GM12878 (cell line): Measurements from ENCODE around the gene BORCS5. TPM values are rescaled to one million over a fixed set of nuclear protein-coding genes. Genes with fewer than 3 reads are reported as not detected.

Experiments used
- ATAC-seq: fragments of 200-7000 bp; cut with Tn5 transposase; 3 replicates; pipeline ENCODE4 v1.9.1; 2020; ENCODE audit warnings: mild to moderate bottlenecking, moderate library complexity
- BruUV-seq: library from RNA; stranded (reverse); fragments of 400-500 nt; replicated peaks from 2 replicates; lab custom pipeline; 2021; lab: Mats Ljungman, UMichigan
- CTCF ChIA-PET: fragments of 300-600 bp; sonication (Branson Sonifier 250); formaldehyde crosslinking; extraction: SDS; loops from one replicate; lab custom pipeline; 2021; ENCODE audit warnings: inconsistent platforms; lab: Yijun Ruan, JAX
- POLR2A ChIA-PET: fragments of 350-600 bp; formaldehyde crosslinking; extraction: SDS; loops from one replicate; lab custom pipeline; 2021; ENCODE audit warnings: inconsistent platforms; lab: Charles Lee
- RAD21 ChIA-PET: fragments of 300-600 bp; sonication (Branson Sonifier 250); formaldehyde crosslinking; loops from one replicate; lab custom pipeline; 2023; ENCODE audit warnings: antibody characterized with exemption; ENCODE audit not compliant: unreplicated experiment; lab: Charles Lee
- SMC1A ChIA-PET: fragments of 300-600 bp; sonication (Branson Sonifier 250); formaldehyde crosslinking; loops from one replicate; lab custom pipeline; 2023; ENCODE audit not compliant: unreplicated experiment, uncharacterized antibody; lab: Charles Lee
- DNase-seq: peaks from one replicate; pipeline ENCODE4 v3.0.0-alpha.2; 2011; ENCODE audit warnings: low read depth, low spot score
- FAIRE-seq: peaks from 3 replicates; lab custom pipeline; 2011; peaks lifted over from hg19 to GRCh38; lab: Jason Lieb, UNC
- H2AFZ ChIP-seq: 2 replicates; pipeline ENCODE4 v1.6.0; 2011; ENCODE audit warnings: low read depth, low read length, control low read depth; ENCODE audit not compliant: control insufficient read depth
- H3K27ac ChIP-seq: 2 replicates; pipeline ENCODE4 v1.5.1; 2011; ENCODE audit warnings: control low read depth; ENCODE audit not compliant: control insufficient read depth, insufficient read depth
- H3K27me3 ChIP-seq, 2 experiments: replicated peaks in 1 of 2; 2 replicates each; pipeline versions ENCODE4 v1.6.0 to v1.6.1; 2011; ENCODE audit warnings: low read length in 1 of 2; ENCODE audit not compliant: control insufficient read depth in 2 of 2, insufficient read depth in 2 of 2
- H3K36me3 ChIP-seq, 2 experiments: 2 replicates each; pipeline ENCODE4 v1.5.1; 2011; ENCODE audit warnings: low read length in 1 of 2; ENCODE audit not compliant: control insufficient read depth in 2 of 2, insufficient read depth in 2 of 2
- H3K4me1 ChIP-seq: 2 replicates; pipeline ENCODE4 v1.6.1; 2011; ENCODE audit warnings: mild to moderate bottlenecking, low read length, moderate library complexity, mixed read lengths; ENCODE audit not compliant: control insufficient read depth, insufficient read depth
- H3K4me2 ChIP-seq: 2 replicates; pipeline ENCODE4 v1.6.0; 2011; ENCODE audit warnings: control low read depth; ENCODE audit not compliant: control insufficient read depth, insufficient read depth
- H3K4me3 ChIP-seq: fragments of 200-600 bp; sonication (generic); 2 replicates; pipeline ENCODE4 v1.5.1; 2016
- H3K79me2 ChIP-seq: 2 replicates; pipeline ENCODE4 v1.6.0; 2011; ENCODE audit warnings: low read length; ENCODE audit not compliant: control insufficient read depth, insufficient read depth
- H3K9ac ChIP-seq: 2 replicates; pipeline ENCODE4 v1.8.0; 2011; ENCODE audit warnings: low read length, control low read depth, mixed read lengths; ENCODE audit not compliant: control insufficient read depth, insufficient read depth
- H3K9me3 ChIP-seq: replicated peaks from 3 replicates; pipeline ENCODE4 v1.5.1; 2011; ENCODE audit warnings: mild to moderate bottlenecking, low read length; ENCODE audit not compliant: control insufficient read depth, insufficient read depth
- H4K20me1 ChIP-seq: 2 replicates; pipeline ENCODE4 v1.6.0; 2011; ENCODE audit not compliant: control insufficient read depth, insufficient read depth
- BRCA1 ChIP-seq: IDR thresholded peaks from 2 replicates; pipeline ENCODE4 v1.6.1; 2011; ENCODE audit warnings: low read depth, low read length, improper control_type of control experiment
- DPF2 ChIP-seq: fragments of 450-650 bp; IDR thresholded peaks from 2 replicates; pipeline ENCODE4 v1.6.1; 2017; ENCODE audit warnings: mild to moderate bottlenecking
- EZH2 ChIP-seq: IDR thresholded peaks from 2 replicates; pipeline ENCODE4 v1.6.1; 2012; ENCODE audit warnings: low read depth, mild to moderate bottlenecking, control low read depth, inconsistent platforms, low read length, borderline replicate concordance; ENCODE audit not compliant: control insufficient read depth
- HDAC2 ChIP-seq: fragments of 200-600 bp; sonication (generic); IDR thresholded peaks from 2 replicates; pipeline ENCODE4 v1.6.1; 2017
- IRF5 ChIP-seq: fragments of 450-650 bp; IDR thresholded peaks from 2 replicates; pipeline ENCODE4 v1.6.1; 2017; ENCODE audit warnings: borderline replicate concordance
- MEF2B ChIP-seq: fragments of 450-650 bp; IDR thresholded peaks from 2 replicates; pipeline ENCODE4 v1.6.1; 2018; ENCODE audit warnings: mild to moderate bottlenecking, moderate library complexity; ENCODE audit not compliant: partially characterized antibody, poor library complexity, severe bottlenecking
- MXI1 ChIP-seq: fragments of 150-350 bp; IDR thresholded peaks from 2 replicates; pipeline ENCODE4 v1.6.1; 2011; ENCODE audit warnings: low read depth, mild to moderate bottlenecking, inconsistent platforms, low read length, improper control_type of control experiment
- NR2C1 ChIP-seq: fragments of 450-650 bp; IDR thresholded peaks from 2 replicates; pipeline ENCODE4 v1.6.1; 2017; ENCODE audit warnings: antibody characterized with exemption, mild to moderate bottlenecking, moderate library complexity
- POU2F2 ChIP-seq: IDR thresholded peaks from 3 replicates; pipeline ENCODE4 v1.6.1; 2011; ENCODE audit warnings: low read depth, mild to moderate bottlenecking, low read length, borderline replicate concordance
- SMAD1 ChIP-seq: fragments of 450-650 bp; IDR thresholded peaks from 2 replicates; pipeline ENCODE4 v1.6.1; 2018; ENCODE audit warnings: mild to moderate bottlenecking, low read depth; ENCODE audit not compliant: partially characterized antibody
- SPI1 ChIP-seq: IDR thresholded peaks from 2 replicates; pipeline ENCODE4 v1.6.1; 2011; ENCODE audit warnings: low read depth, mild to moderate bottlenecking, low read length, moderate library complexity, borderline replicate concordance; ENCODE audit not compliant: insufficient read depth
- TCF12 ChIP-seq: IDR thresholded peaks from 2 replicates; pipeline ENCODE4 v1.6.1; 2011; ENCODE audit warnings: low read depth, mild to moderate bottlenecking, low read length
- YBX1 ChIP-seq: fragments of 450-650 bp; IDR thresholded peaks from 2 replicates; pipeline ENCODE4 v1.6.1; 2016; ENCODE audit warnings: antibody characterized with exemption
- ZBTB33 ChIP-seq: fragments of 450-650 bp; IDR thresholded peaks from 2 replicates; pipeline ENCODE4 v1.6.1; 2017; ENCODE audit warnings: mild to moderate bottlenecking
- ZNF622 ChIP-seq: fragments of 450-650 bp; IDR thresholded peaks from 2 replicates; pipeline ENCODE4 v1.6.1; 2017; ENCODE audit warnings: mild to moderate bottlenecking, inconsistent platforms
- WGBS: methylation state at CpG from one replicate; pipeline ENCODE4 v1.1.6; 2016; ENCODE audit warnings: low lambda C conversion rate; ENCODE audit not compliant: insufficient replicate concordance, insufficient coverage; ENCODE audit errors: missing lambda C conversion rate; 5-methylcytosine and 5-hydroxymethylcytosine counted together
- in situ Hi-C: fragments of 300-500 bp; cut with MboI; formaldehyde crosslinking; loops from 9 replicates; pipeline ENCODE4 v1.14.3; 2018; ENCODE audit warnings: mixed read lengths
- intact Hi-C: fragments of 100-400 bp; cut with micrococcal nuclease; formaldehyde crosslinking; loops from one replicate; pipeline ENCODE4 v1.14.2; 2022; ENCODE audit not compliant: unreplicated experiment
- polyA plus RNA-seq, 11 experiments: library from polyadenylated mRNA; depleted of rRNA in 4 of 11; unstranded in 6 of 11; stranded (reverse) in 5 of 11; fragments of >200 nt; fragmentation: Nextera tagmentation in 4 of 11; fragmentation: Illumina TruSeq in 1 of 11; extraction: Ambion mirVana in 4 of 11; extraction: Trizol in 1 of 11; gene quantifications; 1 replicate in 1 of 11; 2 replicates in 10 of 11; pipeline versions ENCODE4 v1.2.1 to v1.2.3, GENCODE V29; 2011 to 2016; ENCODE audit warnings: inconsistent platforms in 2 of 11, missing spikeins in 2 of 11, low read depth in 1 of 11
- total RNA-seq, 4 experiments: library from RNA; depleted of rRNA in 3 of 4; stranded (reverse); fragments of >200 nt in 3 of 4; fragmentation: Illumina TruSeq in 1 of 4; extraction: Trizol in 1 of 4; gene quantifications; 2 replicates each; pipeline versions ENCODE4 v1.2.1 to v1.2.3, GENCODE V29; 2013 to 2021
- TF ChIP-seq, protein P1 (sequence below): fragments of 450-650 bp; IDR thresholded peaks from 2 replicates; pipeline ENCODE4 v1.6.1; 2016; ENCODE audit warnings: mild to moderate bottlenecking, moderate library complexity, borderline replicate concordance

BORCS5 gene
- total and polyA plus RNA-seq, 10 of the 15 experiments (the other 5 are each of a cell fraction or from before 2014, with no cell fraction given): 1.4 to 39.7 (median 16.1) TPM

GRCh38 chr12:12447837-12448236 is 91.0 kb downstream of the BORCS5 start:
- H3K79me2 ChIP-seq: no peaks in the 10 kb centered on the region
- H3K27me3 ChIP-seq: no peaks in the 10 kb centered on the region
- H3K9me3 ChIP-seq: no peaks in the 10 kb centered on the region
- in situ Hi-C loops (no loop called here), intact Hi-C loops (no loop called here)
- RAD21 ChIA-PET: interaction anchor here (1.1 kb wide), 1 partner anchor 71 kb away, joined by 3 read pairs; no protein-coding TSS in a partner anchor
- POLR2A ChIA-PET: interaction anchor here (0.6 to 1.5 kb wide), 5 partner anchors 9 to 55 kb away, joined by 3 to 5 read pairs (median 4); no protein-coding TSS in a partner anchor
- BruUV-seq: no TSS peak
- CTCF ChIA-PET: interaction anchor here (1.1 kb wide), 1 partner anchor 208 kb away, joined by 4 read pairs; no protein-coding TSS in a partner anchor
- H3K36me3 ChIP-seq: no peaks in the 10 kb centered on the region
- no peak overlapping the region for H3K4me2 ChIP-seq
- TF ChIP-seq ZNF622 (no peak), YBX1 (no peak), MXI1 (no peak), SPI1 (no peak), MEF2B (no peak), POU2F2 (no peak), EZH2 (no peak), SMAD1 (no peak), ZBTB33 (no peak), TCF12 (no peak), IRF5 (no peak), HDAC2 (no peak), BRCA1 (no peak), NR2C1 (no peak), DPF2 (no peak)
- TF ChIP-seq, protein P1, sequence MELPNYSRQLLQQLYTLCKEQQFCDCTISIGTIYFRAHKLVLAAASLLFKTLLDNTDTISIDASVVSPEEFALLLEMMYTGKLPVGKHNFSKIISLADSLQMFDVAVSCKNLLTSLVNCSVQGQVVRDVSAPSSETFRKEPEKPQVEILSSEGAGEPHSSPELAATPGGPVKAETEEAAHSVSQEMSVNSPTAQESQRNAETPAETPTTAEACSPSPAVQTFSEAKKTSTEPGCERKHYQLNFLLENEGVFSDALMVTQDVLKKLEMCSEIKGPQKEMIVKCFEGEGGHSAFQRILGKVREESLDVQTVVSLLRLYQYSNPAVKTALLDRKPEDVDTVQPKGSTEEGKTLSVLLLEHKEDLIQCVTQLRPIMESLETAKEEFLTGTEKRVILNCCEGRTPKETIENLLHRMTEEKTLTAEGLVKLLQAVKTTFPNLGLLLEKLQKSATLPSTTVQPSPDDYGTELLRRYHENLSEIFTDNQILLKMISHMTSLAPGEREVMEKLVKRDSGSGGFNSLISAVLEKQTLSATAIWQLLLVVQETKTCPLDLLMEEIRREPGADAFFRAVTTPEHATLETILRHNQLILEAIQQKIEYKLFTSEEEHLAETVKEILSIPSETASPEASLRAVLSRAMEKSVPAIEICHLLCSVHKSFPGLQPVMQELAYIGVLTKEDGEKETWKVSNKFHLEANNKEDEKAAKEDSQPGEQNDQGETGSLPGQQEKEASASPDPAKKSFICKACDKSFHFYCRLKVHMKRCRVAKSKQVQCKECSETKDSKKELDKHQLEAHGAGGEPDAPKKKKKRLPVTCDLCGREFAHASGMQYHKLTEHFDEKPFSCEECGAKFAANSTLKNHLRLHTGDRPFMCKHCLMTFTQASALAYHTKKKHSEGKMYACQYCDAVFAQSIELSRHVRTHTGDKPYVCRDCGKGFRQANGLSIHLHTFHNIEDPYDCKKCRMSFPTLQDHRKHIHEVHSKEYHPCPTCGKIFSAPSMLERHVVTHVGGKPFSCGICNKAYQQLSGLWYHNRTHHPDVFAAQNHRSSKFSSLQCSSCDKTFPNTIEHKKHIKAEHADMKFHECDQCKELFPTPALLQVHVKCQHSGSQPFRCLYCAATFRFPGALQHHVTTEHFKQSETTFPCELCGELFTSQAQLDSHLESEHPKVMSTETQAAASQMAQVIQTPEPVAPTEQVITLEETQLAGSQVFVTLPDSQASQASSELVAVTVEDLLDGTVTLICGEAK: no peak
- H3K27ac ChIP-seq: no peak overlapping the region
- 89% methylated on average over 10 of the region's 10 CpGs for WGBS
- ATAC-seq: no peak
- no peak for DNase-seq
- H2AFZ ChIP-seq: no peak overlapping the region
- no peaks in the 10 kb centered on the region for H4K20me1 ChIP-seq
- H3K4me1 ChIP-seq: no peaks in the 10 kb centered on the region
- H3K4me3 ChIP-seq: no peak overlapping the region
- no peak for FAIRE-seq
- SMC1A ChIA-PET: interaction anchor here (0.8 kb wide), 1 partner anchor 47 kb away, joined by 3 read pairs; no protein-coding TSS in a partner anchor
- H3K9ac ChIP-seq: no peak overlapping the region
